Measurements from ENCODE around the gene DHX29.

GRCh38 chr5:55324006-55324405 is 16.5 kb upstream of the DHX29 start:
- TF ChIP-seq CTCF (conservative IDR thresholded peaks at IDR 0.05) (no peak), EZH2 (IDR thresholded peaks at IDR 0.05; ENCODE audit: low read depth) (no peak)

Measured in PC-9 (cell line).